GM12878 (cell line): ENCODE measurements around the gene MGRN1. TPM values are rescaled to one million over a fixed set of nuclear protein-coding genes. Genes with fewer than 3 reads are reported as not detected.

ENCODE experiments used
- ATAC-seq: fragments of 200-7000 bp; cut with Tn5 transposase; 3 replicates; pipeline ENCODE4 v1.9.1; 2020; ENCODE audit warnings: mild to moderate bottlenecking, moderate library complexity
- BruUV-seq: library from RNA; stranded (reverse); fragments of 400-500 nt; replicated peaks from 2 replicates; lab custom pipeline; 2021; lab: Mats Ljungman, UMichigan
- CTCF ChIA-PET: fragments of 300-600 bp; sonication (Branson Sonifier 250); formaldehyde crosslinking; extraction: SDS; loops from one replicate; lab custom pipeline; 2021; ENCODE audit warnings: inconsistent platforms; lab: Yijun Ruan, JAX
- POLR2A ChIA-PET: fragments of 350-600 bp; formaldehyde crosslinking; extraction: SDS; loops from one replicate; lab custom pipeline; 2021; ENCODE audit warnings: inconsistent platforms; lab: Charles Lee
- RAD21 ChIA-PET: fragments of 300-600 bp; sonication (Branson Sonifier 250); formaldehyde crosslinking; loops from one replicate; lab custom pipeline; 2023; ENCODE audit warnings: antibody characterized with exemption; ENCODE audit not compliant: unreplicated experiment; lab: Charles Lee
- SMC1A ChIA-PET: fragments of 300-600 bp; sonication (Branson Sonifier 250); formaldehyde crosslinking; loops from one replicate; lab custom pipeline; 2023; ENCODE audit not compliant: unreplicated experiment, uncharacterized antibody; lab: Charles Lee
- DNase-seq: peaks from one replicate; pipeline ENCODE4 v3.0.0-alpha.2; 2011; ENCODE audit warnings: low read depth, low spot score
- FAIRE-seq: peaks from 3 replicates; lab custom pipeline; 2011; peaks lifted over from hg19 to GRCh38; lab: Jason Lieb, UNC
- H2AFZ ChIP-seq: 2 replicates; pipeline ENCODE4 v1.6.0; 2011; ENCODE audit warnings: low read depth, low read length, control low read depth; ENCODE audit not compliant: control insufficient read depth
- H3K27ac ChIP-seq: 2 replicates; pipeline ENCODE4 v1.5.1; 2011; ENCODE audit warnings: control low read depth; ENCODE audit not compliant: control insufficient read depth, insufficient read depth
- H3K27me3 ChIP-seq, 2 experiments: replicated peaks in 1 of 2; 2 replicates each; pipeline versions ENCODE4 v1.6.0 to v1.6.1; 2011; ENCODE audit warnings: low read length in 1 of 2; ENCODE audit not compliant: control insufficient read depth in 2 of 2, insufficient read depth in 2 of 2
- H3K36me3 ChIP-seq, 2 experiments: 2 replicates each; pipeline ENCODE4 v1.5.1; 2011; ENCODE audit warnings: low read length in 1 of 2; ENCODE audit not compliant: control insufficient read depth in 2 of 2, insufficient read depth in 2 of 2
- H3K4me1 ChIP-seq: 2 replicates; pipeline ENCODE4 v1.6.1; 2011; ENCODE audit warnings: mild to moderate bottlenecking, low read length, moderate library complexity, mixed read lengths; ENCODE audit not compliant: control insufficient read depth, insufficient read depth
- H3K4me2 ChIP-seq: 2 replicates; pipeline ENCODE4 v1.6.0; 2011; ENCODE audit warnings: control low read depth; ENCODE audit not compliant: control insufficient read depth, insufficient read depth
- H3K4me3 ChIP-seq: fragments of 200-600 bp; sonication (generic); 2 replicates; pipeline ENCODE4 v1.5.1; 2016
- H3K79me2 ChIP-seq: 2 replicates; pipeline ENCODE4 v1.6.0; 2011; ENCODE audit warnings: low read length; ENCODE audit not compliant: control insufficient read depth, insufficient read depth
- H3K9ac ChIP-seq: 2 replicates; pipeline ENCODE4 v1.8.0; 2011; ENCODE audit warnings: low read length, control low read depth, mixed read lengths; ENCODE audit not compliant: control insufficient read depth, insufficient read depth
- H3K9me3 ChIP-seq: replicated peaks from 3 replicates; pipeline ENCODE4 v1.5.1; 2011; ENCODE audit warnings: mild to moderate bottlenecking, low read length; ENCODE audit not compliant: control insufficient read depth, insufficient read depth
- H4K20me1 ChIP-seq: 2 replicates; pipeline ENCODE4 v1.6.0; 2011; ENCODE audit not compliant: control insufficient read depth, insufficient read depth
- ASH2L ChIP-seq: fragments of 300-600, 200-600 bp; sonication (generic); IDR thresholded peaks from 2 replicates; pipeline ENCODE4 v1.6.1; 2017; ENCODE audit warnings: low read depth, mild to moderate bottlenecking, borderline replicate concordance
- ATF3 ChIP-seq: IDR thresholded peaks from 2 replicates; pipeline ENCODE4 v1.6.1; 2011; ENCODE audit warnings: low read depth, mild to moderate bottlenecking, low read length, moderate library complexity, borderline replicate concordance; ENCODE audit errors: extremely low read depth
- BRCA1 ChIP-seq: IDR thresholded peaks from 2 replicates; pipeline ENCODE4 v1.6.1; 2011; ENCODE audit warnings: low read depth, low read length, improper control_type of control experiment
- CBFB ChIP-seq: IDR thresholded peaks from 2 replicates; pipeline ENCODE4 v1.6.1; 2016; ENCODE audit warnings: antibody characterized with exemption, low read depth
- CBX5 ChIP-seq: sonication (generic); IDR thresholded peaks from 2 replicates; pipeline ENCODE4 v1.6.1; 2016; ENCODE audit warnings: low read depth, moderate library complexity, mild to moderate bottlenecking, inconsistent platforms
- E4F1 ChIP-seq: fragments of 450-650 bp; IDR thresholded peaks from 2 replicates; pipeline ENCODE4 v1.6.1; 2018; ENCODE audit warnings: borderline replicate concordance, mild to moderate bottlenecking; ENCODE audit not compliant: partially characterized antibody
- EED ChIP-seq: sonication (generic); IDR thresholded peaks from 2 replicates; pipeline ENCODE4 v1.6.1; 2016; ENCODE audit warnings: antibody characterized with exemption, low read depth
- HDGF ChIP-seq: fragments of 450-650 bp; IDR thresholded peaks from 2 replicates; pipeline ENCODE4 v1.6.1; 2016; ENCODE audit warnings: antibody characterized with exemption
- KDM1A ChIP-seq: fragments of 200-600 bp; sonication (generic); IDR thresholded peaks from 2 replicates; pipeline ENCODE4 v1.6.1; 2016; ENCODE audit warnings: borderline replicate concordance
- NFIC ChIP-seq: IDR thresholded peaks from 2 replicates; pipeline ENCODE4 v1.6.1; 2012; ENCODE audit warnings: low read depth, mild to moderate bottlenecking, inconsistent platforms, low read length, moderate library complexity
- NKRF ChIP-seq: fragments of 450-650 bp; conservative IDR thresholded peaks from 2 replicates; pipeline ENCODE4 v1.6.1; 2017; ENCODE audit warnings: mild to moderate bottlenecking, moderate library complexity
- PBX3 ChIP-seq: IDR thresholded peaks from 2 replicates; pipeline ENCODE4 v1.6.1; 2011; ENCODE audit warnings: mild to moderate bottlenecking, low read depth, low read length, moderate library complexity; ENCODE audit not compliant: insufficient replicate concordance
- ZNF622 ChIP-seq: fragments of 450-650 bp; IDR thresholded peaks from 2 replicates; pipeline ENCODE4 v1.6.1; 2017; ENCODE audit warnings: mild to moderate bottlenecking, inconsistent platforms
- ZZZ3 ChIP-seq: IDR thresholded peaks from 2 replicates; pipeline ENCODE4 v1.6.1; 2011; ENCODE audit warnings: low read depth; ENCODE audit not compliant: control insufficient read depth, insufficient read length
- WGBS: methylation state at CpG from one replicate; pipeline ENCODE4 v1.1.6; 2016; ENCODE audit warnings: low lambda C conversion rate; ENCODE audit not compliant: insufficient replicate concordance, insufficient coverage; ENCODE audit errors: missing lambda C conversion rate; 5-methylcytosine and 5-hydroxymethylcytosine counted together
- in situ Hi-C: fragments of 300-500 bp; cut with MboI; formaldehyde crosslinking; loops from 9 replicates; pipeline ENCODE4 v1.14.3; 2018; ENCODE audit warnings: mixed read lengths
- intact Hi-C: fragments of 100-400 bp; cut with micrococcal nuclease; formaldehyde crosslinking; loops from one replicate; pipeline ENCODE4 v1.14.2; 2022; ENCODE audit not compliant: unreplicated experiment
- polyA plus RNA-seq, 11 experiments: library from polyadenylated mRNA; depleted of rRNA in 4 of 11; unstranded in 6 of 11; stranded (reverse) in 5 of 11; fragments of >200 nt; fragmentation: Nextera tagmentation in 4 of 11; fragmentation: Illumina TruSeq in 1 of 11; extraction: Ambion mirVana in 4 of 11; extraction: Trizol in 1 of 11; gene quantifications; 1 replicate in 1 of 11; 2 replicates in 10 of 11; pipeline versions ENCODE4 v1.2.1 to v1.2.3, GENCODE V29; 2011 to 2016; ENCODE audit warnings: inconsistent platforms in 2 of 11, missing spikeins in 2 of 11, low read depth in 1 of 11
- total RNA-seq, 4 experiments: library from RNA; depleted of rRNA in 3 of 4; stranded (reverse); fragments of >200 nt in 3 of 4; fragmentation: Illumina TruSeq in 1 of 4; extraction: Trizol in 1 of 4; gene quantifications; 2 replicates each; pipeline versions ENCODE4 v1.2.1 to v1.2.3, GENCODE V29; 2013 to 2021

Gene MGRN1
- total and polyA plus RNA-seq, 10 of the 15 experiments (the other 5 are each of a cell fraction or from before 2014, with no cell fraction given) = 0.35 to 86.7 (median 14.6) TPM

- H3K27me3 ChIP-seq = no peaks in the 10 kb centered on the region
- peaks cover 2% of the 10 kb centered on the region; the same call in 1 of the 2 replicates for H3K4me1 ChIP-seq
- peak overlapping the region; percentile 92 for H3K9ac ChIP-seq
- no peak for TF ChIP-seq ZZZ3
- no peak for TF ChIP-seq HDGF
- 0 out of 2 replicates have a peak, but pooled peaks have one; percentile 10 for TF ChIP-seq NKRF
- TF ChIP-seq EED = no peak
- peak; percentile 2; the same call in 1 of the 2 replicates for TF ChIP-seq CBFB
- TF ChIP-seq BRCA1 = no peak
- TF ChIP-seq PBX3 = no peak
- TF ChIP-seq NFIC = no peak
- TF ChIP-seq ZNF622 = no peak
- TF ChIP-seq E4F1 = no peak
- TF ChIP-seq ASH2L = no peak
- TF ChIP-seq ATF3 = no peak
- no peak for TF ChIP-seq CBX5
- no peak for TF ChIP-seq KDM1A
- TF ChIP-seq, all 136 proteins: peak for 2
- peak overlapping the region; percentile 73 for H3K27ac ChIP-seq
- POLR2A ChIA-PET = interaction anchor here (0.6 to 2.0 kb wide), 8 partner anchors 31 to 109 kb away, joined by 3 to 15 read pairs (median 4); partner anchors contain the start of genes MGRN1 and NUDT16L1
- no peaks in the 10 kb centered on the region for H4K20me1 ChIP-seq
- no peaks in the 10 kb centered on the region for H3K9me3 ChIP-seq
- FAIRE-seq (no peak), DNase-seq (no peak), ATAC-seq (peak; percentile 13)
- no TSS peak for BruUV-seq
- peak overlapping the region; percentile 87 for H3K4me3 ChIP-seq
- SMC1A ChIA-PET = interaction anchor here (0.8 to 2.3 kb wide), 6 partner anchors 27 to 110 kb away, joined by 3 to 15 read pairs (median 4); partner anchors contain the start of genes MGRN1 and ZNF500
- RAD21 ChIA-PET = interaction anchor here (1.1 to 2.7 kb wide), 10 partner anchors 33 to 184 kb away, joined by 3 to 18 read pairs (median 7); partner anchors contain the start of genes GLYR1, MGRN1, NUDT16L1 and ROGDI
- peak overlapping the region; percentile 100 for H3K4me2 ChIP-seq
- H2AFZ ChIP-seq = peak overlapping the region; percentile 95
- H3K36me3 ChIP-seq = no peaks in the 10 kb centered on the region; a peak in 1 of 4 replicates
- intact Hi-C loops (loop anchor here (2.0 kb wide), 2 partner anchors 35 to 69 kb away; partner anchors contain the start of gene ROGDI), in situ Hi-C loops (no loop called here)
- peaks cover 13% of the 10 kb centered on the region for H3K79me2 ChIP-seq
- CTCF ChIA-PET = interaction anchor here (0.7 to 2.7 kb wide), 7 partner anchors 9 to 99 kb away, joined by 3 to 11 read pairs (median 4); partner anchors contain the start of gene ROGDI
- 1% methylated on average over 19 of the region's 19 CpGs for WGBS
Measured at GRCh38 chr16:4733747-4734062, 109.1 kb downstream of the MGRN1 start.
